A673 (cell line): ENCODE measurements around the gene CHSY3. TPM values are rescaled to one million over a fixed set of nuclear protein-coding genes. Genes with fewer than 3 reads are reported as not detected.

Source experiments
- BruUV-seq: library from RNA; stranded (reverse); fragments of 400-500 nt; replicated peaks from 2 replicates; lab custom pipeline; 2021; lab: Mats Ljungman, UMichigan
- CTCF ChIA-PET: fragments of 300-600 bp; sonication (Branson Sonifier 250); formaldehyde crosslinking; loops from one replicate; lab custom pipeline; 2022; ENCODE audit warnings: antibody characterized with exemption; lab: Charles Lee
- POLR2A ChIA-PET: fragments of 300-600 bp; sonication (Branson Sonifier 250); formaldehyde crosslinking; loops from one replicate; lab custom pipeline; 2022; ENCODE audit warnings: antibody characterized with exemption; ENCODE audit not compliant: low non-redundant PET; lab: Charles Lee
- DNase-seq: peaks from one replicate; pipeline ENCODE4 v3.0.0-alpha.2; 2015; ENCODE audit warnings: low spot score
- H3K27ac ChIP-seq: fragments of 200-600 bp; sonication (generic); 2 replicates; pipeline ENCODE4 v1.5.1; 2016; ENCODE audit warnings: mixed run types, low read depth, mild to moderate bottlenecking, mixed read lengths, antibody characterized with exemption, low read length; ENCODE audit not compliant: poor library complexity, severe bottlenecking
- H3K27me3 ChIP-seq: fragments of 200-600 bp; sonication (generic); replicated peaks from 2 replicates; pipeline ENCODE4 v1.6.1; 2017; ENCODE audit warnings: mixed run types, low read depth, mild to moderate bottlenecking, mixed read lengths, antibody characterized with exemption, low read length; ENCODE audit not compliant: insufficient read depth, poor library complexity
- H3K36me3 ChIP-seq: fragments of 200-600 bp; sonication (generic); 2 replicates; pipeline ENCODE4 v1.6.1; 2016; ENCODE audit warnings: mixed run types, mild to moderate bottlenecking, mixed read lengths, antibody characterized with exemption, low read length; ENCODE audit not compliant: insufficient read depth, poor library complexity, severe bottlenecking
- H3K4me1 ChIP-seq: fragments of 200-600 bp; sonication (generic); 2 replicates; pipeline ENCODE4 v1.6.1; 2017; ENCODE audit warnings: mixed run types, mild to moderate bottlenecking, mixed read lengths, antibody characterized with exemption, low read length; ENCODE audit not compliant: insufficient read depth, poor library complexity, severe bottlenecking
- H3K4me3 ChIP-seq: fragments of 200-600 bp; sonication (generic); 2 replicates; pipeline ENCODE4 v1.5.1; 2016; ENCODE audit warnings: low read depth, mixed run types, mild to moderate bottlenecking, mixed read lengths, low read length; ENCODE audit not compliant: poor library complexity, severe bottlenecking
- H3K9me3 ChIP-seq: fragments of 200-600 bp; sonication (generic); 2 replicates; pipeline ENCODE4 v1.6.1; 2016; ENCODE audit warnings: mixed run types, low read depth, mild to moderate bottlenecking, mixed read lengths, antibody characterized with exemption, low read length; ENCODE audit not compliant: poor library complexity, severe bottlenecking
- CTCF ChIP-seq: fragments of 300-800, 200-600 bp; sonication (generic); conservative IDR thresholded peaks from 2 replicates; pipeline ENCODE4 v1.5.1; 2017; ENCODE audit warnings: low read depth, mild to moderate bottlenecking, antibody characterized with exemption, low read length, moderate library complexity, mixed read lengths
- EZH2 ChIP-seq: fragments of 200-600 bp; sonication (generic); IDR thresholded peaks from 2 replicates; pipeline ENCODE4 v1.6.1; 2017; ENCODE audit warnings: borderline replicate concordance, low read depth, mild to moderate bottlenecking, mixed read lengths, antibody characterized with exemption, low read length; ENCODE audit not compliant: poor library complexity, severe bottlenecking
- intact Hi-C: fragments of 100-400 bp; cut with micrococcal nuclease; formaldehyde crosslinking; loops from one replicate; pipeline ENCODE4 v1.10.0; 2022; ENCODE audit not compliant: unreplicated experiment
- total RNA-seq: library from RNA; stranded (reverse); gene quantifications from 2 replicates; pipeline ENCODE4 v1.2.3, GENCODE V29; 2021

Gene CHSY3
- total RNA-seq, 1 experiment from 2014 or later = not detected

- H3K9me3 ChIP-seq = no peaks in the 10 kb centered on the region
- no peaks in the 10 kb centered on the region for H3K4me1 ChIP-seq
- intact Hi-C loops = no loop called here
- no peak overlapping the region for H3K27ac ChIP-seq
- no peak overlapping the region for H3K4me3 ChIP-seq
- ChIA-PET CTCF (no interaction called here), POLR2A (no interaction called here)
- no TSS peak for BruUV-seq
- no peak for DNase-seq
- H3K27me3 ChIP-seq = no peaks in the 10 kb centered on the region
- no peak for TF ChIP-seq EZH2
- TF ChIP-seq CTCF = no peak
- no peaks in the 10 kb centered on the region for H3K36me3 ChIP-seq
Observed at GRCh38 chr5:129973716-129974426, 69.6 kb downstream of the CHSY3 start.

GRCh38 chr5:129977810-129978209, 73.5 kb downstream of the CHSY3 start:
- BruUV-seq = no TSS peak
- no peaks in the 10 kb centered on the region for H3K36me3 ChIP-seq
- ChIA-PET CTCF (no interaction called here), POLR2A (interaction anchor here (0.5 kb wide), 1 partner anchor 881 kb away, joined by 5 read pairs; no protein-coding TSS in a partner anchor)
- no peaks in the 10 kb centered on the region for H3K9me3 ChIP-seq
- H3K4me3 ChIP-seq = no peak overlapping the region
- intact Hi-C loops = no loop called here
- no peak overlapping the region for H3K27ac ChIP-seq
- TF ChIP-seq EZH2 = no peak
- TF ChIP-seq CTCF = no peak
- no peak for DNase-seq
- no peaks in the 10 kb centered on the region for H3K27me3 ChIP-seq
- H3K4me1 ChIP-seq = no peaks in the 10 kb centered on the region

- intact Hi-C loops = no loop called here
- CTCF ChIA-PET = no interaction called here
- Histone ChIP-seq H3K36me3 (no peaks in the 10 kb centered on the region), H3K9me3 (no peaks in the 10 kb centered on the region), H3K4me3 (no peak overlapping the region), H3K27me3 (no peaks in the 10 kb centered on the region), H3K27ac (no peak overlapping the region), H3K4me1 (no peaks in the 10 kb centered on the region)
- POLR2A ChIA-PET = interaction anchor here (0.5 kb wide), 1 partner anchor 880 kb away, joined by 5 read pairs; no protein-coding TSS in a partner anchor
- no peak for DNase-seq
- TF ChIP-seq EZH2 (no peak), CTCF (no peak)
- no TSS peak for BruUV-seq
Observed at GRCh38 chr5:129978270-129978669, 74.0 kb downstream of the CHSY3 start.
